HPDE6-E6E7 (cell line): ENCODE measurements around the gene ZNF276.
"Not testable (repeated sequence)": the region's sequence is repeated elsewhere in the genome, so short reads cannot be mapped to it uniquely, and the experiment has no call there.

Source experiments
- DNase-seq: peaks from one replicate; pipeline ENCODE4 v3.0.0; 2011; ENCODE audit warnings: missing footprints; ENCODE audit errors: extremely low spot score

Gene ZNF276

GRCh38 chr16:89736554-89736953 lies 15.2 kb downstream of the ZNF276 start:
- DNase-seq: no peak

- DNase-seq: no peak
These were observed 16.2 kb downstream of the ZNF276 start for GRCh38 chr16:89737341-89738071.

- no peak for DNase-seq
These were observed 16.7 kb downstream of the ZNF276 start for GRCh38 chr16:89738072-89738377.

GRCh38 chr16:89738538-89739317 lies 17.4 kb downstream of the ZNF276 start:
- no peak for DNase-seq

- DNase-seq: no peak
These were observed 18.0 kb downstream of the ZNF276 start for GRCh38 chr16:89739383-89739782.

GRCh38 chr16:89741342-89742014 lies 20.1 kb downstream of the ZNF276 start:
- DNase-seq: no peak

- DNase-seq: no peak
These were observed 21.6 kb downstream of the ZNF276 start for GRCh38 chr16:89742948-89743347.

GRCh38 chr16:89744813-89745212 lies 23.5 kb downstream of the ZNF276 start:
- DNase-seq: no peak

GRCh38 chr16:89746043-89746442 lies 24.7 kb downstream of the ZNF276 start:
- DNase-seq: no peak

GRCh38 chr16:89748076-89748475 lies 26.7 kb downstream of the ZNF276 start:
- no peak for DNase-seq

- DNase-seq: no peak
These were observed 27.6 kb downstream of the ZNF276 start for GRCh38 chr16:89748921-89749320.

GRCh38 chr16:89749637-89750036 lies 28.3 kb downstream of the ZNF276 start:
- DNase-seq: no peak

- no peak for DNase-seq
These were observed 38.5 kb downstream of the ZNF276 start for GRCh38 chr16:89759746-89760340.

- no peak for DNase-seq
These were observed 40.1 kb downstream of the ZNF276 start for GRCh38 chr16:89761304-89761922.

- DNase-seq: no peak
These were observed 43.4 kb downstream of the ZNF276 start for GRCh38 chr16:89764711-89765201.

GRCh38 chr16:89765292-89765830 lies 44.0 kb downstream of the ZNF276 start:
- DNase-seq: no peak

- DNase-seq: no peak
These were observed 49.0 kb downstream of the ZNF276 start for GRCh38 chr16:89770367-89770766.

GRCh38 chr16:89775223-89775622 lies 53.9 kb downstream of the ZNF276 start:
- DNase-seq: no peak

GRCh38 chr16:89778211-89778610 lies 56.9 kb downstream of the ZNF276 start:
- not testable (repeated sequence) for DNase-seq

- no peak for DNase-seq
These were observed 58.0 kb downstream of the ZNF276 start for GRCh38 chr16:89779231-89779908.

- DNase-seq: no peak
These were observed 58.6 kb downstream of the ZNF276 start for GRCh38 chr16:89779909-89780305.
